Skeletal muscle cell (primary cell): ENCODE results near the gene LINC01488.
A peak's percentile ranks its signal among the peaks of the same experiment; 100 is the strongest.

Source experiments
- DNase-seq: peaks from one replicate; pipeline ENCODE4 v3.0.0-alpha.2; 2010; ENCODE audit warnings: low read depth
- H3K4me3 ChIP-seq: 2 replicates; pipeline ENCODE4 v1.5.1; 2011; ENCODE audit warnings: low read depth, mild to moderate bottlenecking, control low read depth, low read length, moderate library complexity

LINC01488 gene

GRCh38 chr11:69481393-69481844 is at the start of gene LINC01488:
LINC01488 (plus strand) TSS chr11:69481663.
- no peak within 1 kb of the TSS for H3K4me3 ChIP-seq
- no peak for DNase-seq

DNA sequence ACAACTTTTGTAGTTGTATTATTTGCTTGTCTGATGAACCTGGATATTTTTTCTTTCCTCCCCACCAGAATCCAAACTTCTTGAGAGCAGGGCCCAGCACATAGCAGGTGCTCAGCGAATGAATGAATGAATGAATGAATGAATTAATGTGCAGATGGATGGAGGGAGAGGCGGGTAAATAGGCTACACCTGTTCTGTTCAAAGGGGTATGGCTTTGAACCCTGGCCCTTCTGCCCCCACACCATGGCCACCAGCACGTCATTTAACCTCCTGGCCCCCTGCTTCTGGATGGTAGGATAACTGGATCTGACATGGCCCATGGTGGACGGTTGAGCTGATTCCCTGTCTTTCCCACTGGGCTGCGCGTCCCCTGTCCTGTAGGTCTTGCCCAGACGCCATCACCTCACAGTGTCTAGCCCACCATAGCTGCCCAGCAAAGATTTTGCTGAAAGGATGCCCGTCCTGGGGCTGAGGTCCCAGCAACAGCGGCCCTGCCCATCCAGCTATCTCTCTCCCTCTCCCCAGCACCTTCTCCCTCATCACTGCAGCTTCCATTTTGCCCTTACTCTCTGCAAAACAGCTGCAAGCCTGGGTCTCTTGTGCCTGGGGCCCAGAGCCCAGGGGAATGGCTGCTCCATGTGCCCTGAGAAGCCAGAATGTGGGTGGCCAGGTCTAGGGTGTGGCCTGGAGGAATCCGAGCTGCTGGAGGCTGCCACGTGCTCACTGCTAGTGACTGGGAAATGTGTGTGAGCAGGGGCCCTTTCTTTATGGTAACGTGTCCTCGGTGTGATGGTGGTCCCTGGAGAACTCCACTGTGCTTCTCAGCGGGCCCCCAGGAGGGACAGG is 49.3 kb upstream of the LINC01488 start:
- no peak overlapping the region for H3K4me3 ChIP-seq
- no peak for DNase-seq

GRCh38 chr11:69433741-69434140 is 47.7 kb upstream of the LINC01488 start:
- H3K4me3 ChIP-seq, result no peak overlapping the region
- no peak for DNase-seq

- DNase-seq, result no peak
- no peak overlapping the region for H3K4me3 ChIP-seq
Measured at GRCh38 chr11:69434471-69434931, 47.0 kb upstream of the LINC01488 start.

DNA sequence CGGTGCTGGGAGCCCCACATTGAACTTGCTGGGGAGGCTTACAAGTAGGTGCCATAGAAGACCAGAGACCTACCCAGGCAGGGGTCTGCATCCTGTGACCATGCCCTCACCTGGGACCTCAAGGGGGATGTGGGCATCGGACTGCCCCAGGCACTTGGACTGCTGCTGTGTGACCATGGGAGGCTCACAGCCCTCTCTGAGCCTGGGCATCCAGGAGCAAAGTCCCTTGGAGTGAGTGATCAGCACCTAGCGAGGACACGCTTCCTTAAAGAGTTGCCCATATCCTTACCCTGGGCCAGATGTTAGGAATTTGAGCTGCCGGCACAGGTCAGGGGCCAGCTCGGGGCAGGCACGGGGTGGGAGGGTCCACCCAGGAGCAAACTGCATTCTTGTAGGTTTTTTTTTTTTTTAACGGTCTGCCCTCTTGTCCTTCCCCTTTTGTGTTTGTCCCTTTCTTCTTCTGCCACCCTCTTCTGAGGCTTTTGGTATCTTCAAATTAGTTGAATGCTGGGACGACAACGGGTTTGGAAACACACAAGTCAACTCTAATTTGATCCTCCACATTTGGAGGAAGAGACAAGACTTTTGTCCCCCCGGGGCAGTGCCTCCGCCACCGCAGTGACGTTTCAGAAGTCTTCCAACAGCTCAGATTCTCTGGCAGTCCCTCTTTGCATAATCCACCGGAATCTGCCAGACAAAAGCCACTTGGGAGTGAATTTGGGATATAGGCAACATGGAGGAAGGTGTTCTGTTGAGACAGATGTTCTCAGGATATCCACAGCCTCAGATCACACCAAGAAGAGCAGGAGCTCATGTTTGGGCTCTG is 46.1 kb upstream of the LINC01488 start:
- no peak overlapping the region for H3K4me3 ChIP-seq
- no peak for DNase-seq

DNA sequence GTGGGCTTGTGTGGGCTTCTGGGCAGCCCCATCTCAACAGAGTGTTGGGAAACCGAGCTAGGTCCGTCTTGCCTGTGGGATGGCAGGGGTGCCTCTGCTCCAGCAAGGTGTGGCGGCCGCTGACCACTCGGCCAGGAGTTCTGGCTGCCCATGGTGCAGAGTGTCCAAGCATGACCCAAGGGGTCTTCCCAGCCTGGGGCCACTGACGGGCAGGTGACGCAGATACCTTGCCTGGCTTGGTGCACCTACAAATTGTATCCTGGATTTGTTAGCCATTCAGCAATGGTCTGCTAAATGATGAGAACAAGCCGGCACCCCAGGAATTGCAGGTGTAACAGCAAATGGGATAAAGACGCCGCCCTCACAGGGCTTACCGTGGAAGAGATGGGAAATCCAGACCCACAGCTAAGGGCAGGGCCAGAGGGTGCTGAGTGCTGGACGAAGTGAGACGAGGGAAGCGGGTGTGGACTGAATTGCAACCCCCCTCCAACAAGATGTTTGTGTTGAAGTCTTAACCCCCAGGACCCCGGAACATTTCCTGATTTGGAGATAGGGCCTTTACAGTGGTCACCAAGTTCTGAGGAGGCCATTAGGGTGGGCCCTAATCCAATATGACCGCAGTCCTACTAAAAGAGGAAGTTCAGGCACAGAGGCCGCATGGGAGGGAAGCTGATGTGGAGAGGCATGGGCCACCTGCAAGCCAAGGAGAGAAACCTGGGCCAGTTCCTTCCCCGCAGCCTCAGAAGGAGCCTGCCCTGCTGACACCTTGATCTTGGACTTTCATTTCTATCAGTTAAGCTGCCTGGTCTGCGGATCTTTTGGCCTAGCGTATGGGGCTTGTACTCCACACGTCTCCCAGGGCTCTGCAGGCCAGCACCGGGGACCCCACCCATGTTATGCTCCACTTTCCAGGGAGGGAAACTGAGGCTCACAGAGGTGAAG is 45.2 kb upstream of the LINC01488 start:
- DNase-seq, result no peak
- no peak overlapping the region for H3K4me3 ChIP-seq

GRCh38 chr11:69437001-69437875 is 44.2 kb upstream of the LINC01488 start:
- peak; percentile 25 for DNase-seq
- no peak overlapping the region for H3K4me3 ChIP-seq

- DNase-seq, result no peak
- no peak overlapping the region for H3K4me3 ChIP-seq
Measured at GRCh38 chr11:69437876-69438205, 43.6 kb upstream of the LINC01488 start.

DNA sequence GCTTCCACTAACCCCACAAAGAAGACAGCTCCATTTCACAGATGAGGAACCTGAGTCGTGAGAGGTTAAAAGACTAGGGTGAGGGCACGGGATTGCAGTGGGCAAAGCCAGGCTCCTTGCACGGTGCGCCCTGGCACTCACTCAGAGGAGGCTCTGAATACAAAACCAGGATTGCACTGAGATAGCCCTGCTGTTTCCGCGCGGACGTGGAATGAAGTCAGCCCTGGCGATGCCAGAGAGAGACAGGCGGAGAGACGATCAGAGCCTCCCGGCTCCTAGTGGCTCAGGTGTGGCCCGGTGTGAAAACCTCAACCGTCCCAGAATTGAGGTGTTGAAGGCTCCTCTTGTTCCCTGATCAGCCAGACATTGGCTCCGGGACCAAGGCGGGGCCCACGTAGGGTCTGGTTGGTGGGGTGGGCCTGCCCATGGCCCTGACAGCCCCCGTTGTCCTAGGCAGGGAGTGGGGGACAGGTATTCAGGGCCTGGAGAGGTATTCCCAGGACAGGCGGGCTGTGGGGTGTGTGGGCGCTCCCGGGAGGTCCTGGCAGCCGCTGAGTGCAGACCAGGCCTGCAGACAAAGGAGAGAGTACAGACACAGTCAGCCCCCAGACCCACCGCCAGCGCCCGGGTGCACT is 43.1 kb upstream of the LINC01488 start:
- no peak for DNase-seq
- no peak overlapping the region for H3K4me3 ChIP-seq

DNA sequence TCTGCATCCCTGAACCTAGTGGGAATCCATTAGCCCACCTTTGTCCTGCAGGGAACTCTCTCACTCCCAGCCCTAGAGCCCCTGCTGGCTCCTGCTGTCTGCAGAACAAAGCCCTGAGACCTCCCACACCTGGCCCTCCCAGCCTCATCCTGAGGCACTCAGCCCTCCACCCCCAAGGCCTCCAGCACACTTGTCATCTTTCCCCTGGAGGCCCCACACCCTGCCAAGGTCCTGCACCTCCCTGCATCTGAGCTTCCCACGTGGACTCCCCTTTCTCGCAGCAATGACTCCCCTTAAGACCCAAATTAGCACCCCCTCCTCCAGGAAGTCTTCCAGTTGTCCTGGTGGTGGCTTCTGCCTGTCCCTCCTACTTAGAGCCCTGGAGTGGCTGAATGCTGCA is 42.3 kb upstream of the LINC01488 start:
- H3K4me3 ChIP-seq, result no peak overlapping the region
- DNase-seq, result no peak

DNA sequence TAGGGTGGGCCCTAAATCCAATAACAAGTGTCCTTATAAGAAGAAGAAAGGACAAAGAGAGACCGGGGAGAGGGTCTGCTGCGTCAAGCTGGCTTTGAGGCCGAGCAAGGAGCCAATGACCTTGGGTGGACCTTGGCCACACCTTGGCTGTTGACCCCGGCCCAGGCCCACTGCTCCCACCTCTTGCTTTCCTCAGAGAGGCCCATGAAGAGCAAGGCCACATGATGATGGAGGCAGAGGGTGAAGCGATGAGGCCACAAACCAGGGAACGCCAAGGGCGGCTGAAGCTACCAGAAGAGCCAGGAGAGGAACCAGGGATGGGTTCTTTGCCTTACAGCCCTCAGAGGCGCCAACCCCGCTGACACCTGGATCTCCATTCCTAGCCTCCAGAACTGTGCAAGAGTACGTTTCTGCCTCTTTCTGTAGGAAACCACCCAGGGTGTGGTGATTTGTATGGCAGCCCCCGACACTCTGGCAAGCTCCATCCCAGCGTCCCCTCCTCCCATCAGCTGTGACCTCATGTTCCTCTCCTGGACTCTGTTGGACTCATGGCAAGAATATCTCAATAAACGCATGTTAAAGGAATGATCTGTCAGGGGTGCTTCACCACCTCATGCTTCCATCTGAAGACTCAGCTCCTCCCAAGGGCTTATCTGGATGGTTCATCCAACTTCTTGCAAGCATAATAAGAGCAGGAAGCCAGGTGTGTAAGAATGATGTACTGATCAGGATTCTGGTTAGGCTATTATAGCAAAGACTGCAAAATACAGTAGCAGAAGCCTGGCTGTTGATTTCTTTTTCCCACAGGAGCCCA is 41.6 kb upstream of the LINC01488 start:
- H3K4me3 ChIP-seq, result no peak overlapping the region

DNA sequence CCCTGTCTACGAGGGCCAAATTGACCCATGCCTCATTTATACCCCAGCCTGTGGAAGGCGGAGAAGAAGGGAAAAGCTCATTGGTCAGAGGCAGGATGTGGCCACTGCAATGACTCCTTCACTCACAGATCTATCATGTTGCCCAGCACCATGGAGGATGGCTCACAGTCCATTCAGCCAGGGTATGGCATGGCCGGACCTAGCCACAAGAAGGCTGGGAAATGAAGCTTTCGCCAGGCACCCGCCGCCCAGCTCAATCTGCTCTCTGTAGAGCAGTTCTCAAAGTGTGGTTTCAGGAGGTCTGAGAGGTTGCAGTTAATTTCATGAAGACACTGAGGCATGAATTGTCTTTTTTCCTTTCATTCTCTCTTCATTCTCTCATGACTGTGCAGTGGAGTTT is 40.6 kb upstream of the LINC01488 start:
- no peak for DNase-seq
- no peak overlapping the region for H3K4me3 ChIP-seq

More for the DNA sequence above, 41.6 kb upstream of the LINC01488 start:
- DNase-seq, result no peak

DNA sequence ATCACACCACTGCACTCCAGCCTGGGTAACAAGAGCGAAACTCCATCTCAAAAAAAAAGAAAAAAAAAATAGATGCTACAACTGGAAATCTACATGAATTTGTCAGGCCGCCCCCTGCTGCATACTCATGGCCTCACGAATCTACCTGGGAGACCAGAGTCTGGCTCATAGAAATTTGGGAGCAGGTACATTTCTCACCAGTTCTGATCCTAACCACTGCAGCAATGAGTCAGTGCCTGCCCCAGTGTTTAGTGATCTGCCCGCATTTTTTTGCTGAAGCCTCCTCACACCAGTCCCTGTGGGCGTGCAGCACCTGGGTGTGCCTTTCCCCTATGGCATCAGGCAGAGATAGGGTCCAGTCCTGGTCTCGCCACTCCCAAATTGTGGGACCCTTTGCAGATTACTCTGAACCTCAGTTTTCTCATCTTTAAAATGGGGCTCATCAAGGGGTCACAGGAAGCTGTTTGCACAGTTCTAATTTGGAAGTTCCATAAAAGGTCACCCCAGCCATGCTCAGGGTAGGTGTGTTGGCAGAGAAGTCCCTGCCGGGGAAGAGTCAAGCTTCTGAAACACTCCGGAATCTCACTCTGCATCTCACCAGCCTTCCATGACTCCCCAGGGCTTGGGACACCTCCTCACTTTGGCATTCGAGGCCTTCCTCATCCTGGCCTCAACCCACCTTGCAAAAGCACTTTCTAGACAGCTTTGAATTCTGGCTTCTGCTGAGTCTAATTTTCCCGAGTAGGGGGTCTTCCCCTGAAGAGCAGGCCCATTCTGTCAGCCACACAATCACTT is 39.3 kb upstream of the LINC01488 start:
- no peak for DNase-seq
- no peak overlapping the region for H3K4me3 ChIP-seq

DNA sequence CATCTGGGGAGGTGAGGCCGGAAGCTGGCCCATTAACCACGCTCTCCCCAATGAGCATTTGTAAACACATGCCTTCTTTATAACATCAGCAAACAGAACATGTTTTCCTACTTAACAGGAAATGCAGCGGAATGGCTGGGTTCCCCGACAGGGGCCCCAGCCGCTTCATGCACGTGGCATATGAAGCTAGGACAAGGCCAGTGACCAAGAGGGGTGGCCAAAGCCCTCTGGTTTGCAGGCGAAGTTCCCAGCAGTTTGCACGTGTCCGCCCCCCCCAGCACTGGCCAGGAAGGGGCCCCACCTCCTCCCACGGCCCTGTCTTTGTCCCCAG is 38.7 kb upstream of the LINC01488 start:
- DNase-seq, result no peak
- peak overlapping the region; percentile 44 for H3K4me3 ChIP-seq

GRCh38 chr11:69443138-69443967 is 38.1 kb upstream of the LINC01488 start:
- peak overlapping the region; percentile 44 for H3K4me3 ChIP-seq
- peak; percentile 76 for DNase-seq

- no peak for DNase-seq
- H3K4me3 ChIP-seq, result peak overlapping the region; percentile 44
Measured at GRCh38 chr11:69443968-69444364, 37.5 kb upstream of the LINC01488 start.
